HG02852 (cell line): Measurements from ENCODE around the gene CHRM3.
"Not testable (repeated sequence)": the region's sequence is repeated elsewhere in the genome, so short reads cannot be mapped to it uniquely, and the experiment has no call there.

ENCODE experiments used
- ATAC-seq: cut with Tn5 transposase; IDR thresholded peaks from one replicate; pipeline ENCODE4 v1.9.1; 2021; ENCODE audit warnings: mild to moderate bottlenecking, moderate library complexity; ENCODE audit not compliant: unreplicated experiment

Gene CHRM3

GRCh38 chr1:239386453-239387303 lies at the start of gene CHRM3:
Gene CHRM3 (plus strand): TSS chr1:239386568. CDS start chr1:239907452, 520,884 bp downstream.
- no peak for ATAC-seq

- no peak for ATAC-seq
These were observed 48.5 kb upstream of the CHRM3 start for GRCh38 chr1:239337799-239338430.

DNA sequence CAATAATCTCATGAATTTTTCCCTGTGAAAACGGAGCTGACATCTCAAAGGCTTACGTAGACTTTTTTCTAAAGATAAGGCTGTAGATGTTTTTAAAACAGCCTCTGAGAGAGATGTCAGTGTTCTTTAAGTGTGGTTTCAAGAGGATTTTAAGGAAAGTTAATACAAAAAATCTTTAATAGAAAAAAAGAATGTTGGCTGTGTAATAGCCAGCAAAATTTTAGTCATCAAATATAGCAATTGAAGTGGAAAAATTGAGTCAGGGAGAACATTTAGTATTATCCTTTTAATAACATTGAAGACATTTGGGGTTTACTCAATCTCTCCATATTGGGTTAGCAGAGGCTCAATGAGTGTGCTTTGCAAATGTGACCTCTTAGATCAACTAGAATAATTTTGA lies 38.6 kb upstream of the CHRM3 start:
- ATAC-seq, result no peak

DNA sequence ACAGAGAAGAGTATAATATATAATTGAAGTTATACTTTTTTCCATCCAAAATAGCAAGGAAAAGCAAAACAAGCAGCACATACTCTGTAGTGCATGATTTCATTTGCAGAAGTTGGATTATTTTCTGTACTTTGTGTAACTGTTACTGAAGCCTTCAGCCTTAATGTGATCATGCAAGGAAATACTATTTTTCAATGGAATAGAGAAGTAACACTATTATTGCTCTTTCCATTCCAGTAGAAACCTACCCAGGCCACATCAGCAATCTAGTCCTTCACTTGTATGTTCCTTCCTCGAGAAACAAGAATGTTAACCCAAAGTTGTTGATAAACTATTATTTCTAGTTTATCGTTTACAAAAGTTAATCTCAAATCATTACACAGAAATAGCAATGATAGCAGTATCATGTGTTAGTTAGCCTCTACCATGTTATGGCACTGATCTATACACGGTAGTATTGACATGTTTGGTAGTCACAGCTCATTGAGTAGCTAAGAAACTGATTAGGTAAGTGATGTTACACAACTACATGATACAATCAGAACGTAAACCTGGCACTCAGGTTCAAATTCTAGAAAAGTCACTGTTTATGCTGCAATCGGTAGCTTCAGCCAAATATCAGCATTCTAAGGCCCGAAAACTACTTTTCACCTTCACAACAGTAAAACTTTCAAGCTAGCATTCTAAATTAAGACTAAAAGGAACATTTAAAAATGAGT lies 37.6 kb upstream of the CHRM3 start:
- ATAC-seq, result no peak

DNA sequence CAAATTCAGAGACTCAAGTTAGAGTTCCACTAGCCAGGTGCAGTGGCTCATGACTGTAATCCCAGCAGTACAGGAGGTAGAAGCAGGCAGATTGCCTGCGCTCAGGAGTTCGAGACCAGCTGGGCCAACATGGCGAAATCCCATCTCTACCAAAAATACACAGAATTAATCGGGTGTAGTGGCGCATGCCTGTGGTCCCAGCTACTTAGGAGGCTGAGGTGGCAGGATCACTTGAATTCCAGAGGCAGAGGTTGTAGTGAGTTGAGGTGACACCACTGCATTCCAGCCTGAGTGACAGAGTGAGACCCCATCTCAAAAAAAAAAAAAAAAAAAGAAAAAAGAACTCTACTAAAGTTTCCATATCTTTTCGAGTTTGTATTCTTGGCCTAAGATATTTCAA lies 36.7 kb upstream of the CHRM3 start:
- no peak for ATAC-seq

DNA sequence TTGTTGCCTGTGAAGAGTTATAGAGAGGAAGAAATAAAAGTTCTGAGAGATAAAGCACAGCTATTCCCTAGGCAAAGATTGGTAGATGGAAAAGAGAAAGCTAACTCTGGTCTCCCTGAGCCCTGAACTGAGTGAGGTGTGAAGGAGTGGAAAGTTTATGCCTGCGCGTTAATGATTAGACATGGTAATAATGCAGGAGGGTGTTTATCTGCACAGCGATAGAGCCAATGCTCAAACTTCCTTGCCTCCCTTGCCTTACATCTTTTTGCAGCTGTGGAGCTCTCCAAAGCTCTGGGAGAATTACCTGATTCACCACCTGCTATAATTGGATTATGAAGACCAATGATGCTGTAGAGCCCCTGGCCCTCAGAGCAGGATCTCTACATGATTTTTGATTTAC lies 32.8 kb upstream of the CHRM3 start:
- ATAC-seq, result no peak

GRCh38 chr1:239354231-239354630 lies 32.1 kb upstream of the CHRM3 start:
- ATAC-seq, result no peak

- no peak for ATAC-seq
These were observed 28.5 kb upstream of the CHRM3 start for GRCh38 chr1:239357867-239358266.

DNA sequence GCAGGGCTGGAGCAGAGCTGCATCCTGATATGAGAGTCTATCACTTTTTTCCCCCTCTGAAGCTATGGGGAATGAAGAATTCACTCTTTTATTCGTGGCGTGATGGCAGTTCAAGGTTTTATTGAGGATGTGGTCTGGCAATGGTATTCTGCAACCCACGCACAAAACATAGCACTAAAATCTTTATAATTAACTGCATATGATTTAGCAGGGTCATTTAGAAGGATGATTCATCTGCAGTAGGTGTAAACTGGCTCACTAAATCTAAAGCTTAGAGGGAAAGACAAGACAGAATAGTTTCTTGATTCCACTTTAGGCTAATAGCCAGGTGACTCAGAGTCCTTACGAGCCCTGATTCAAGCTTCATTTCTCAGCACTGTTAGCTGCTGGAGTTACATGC lies 25.0 kb upstream of the CHRM3 start:
- no peak for ATAC-seq

- no peak for ATAC-seq
These were observed 22.4 kb upstream of the CHRM3 start for GRCh38 chr1:239363930-239364329.

GRCh38 chr1:239367196-239367810 lies 19.1 kb upstream of the CHRM3 start:
- no peak for ATAC-seq

DNA sequence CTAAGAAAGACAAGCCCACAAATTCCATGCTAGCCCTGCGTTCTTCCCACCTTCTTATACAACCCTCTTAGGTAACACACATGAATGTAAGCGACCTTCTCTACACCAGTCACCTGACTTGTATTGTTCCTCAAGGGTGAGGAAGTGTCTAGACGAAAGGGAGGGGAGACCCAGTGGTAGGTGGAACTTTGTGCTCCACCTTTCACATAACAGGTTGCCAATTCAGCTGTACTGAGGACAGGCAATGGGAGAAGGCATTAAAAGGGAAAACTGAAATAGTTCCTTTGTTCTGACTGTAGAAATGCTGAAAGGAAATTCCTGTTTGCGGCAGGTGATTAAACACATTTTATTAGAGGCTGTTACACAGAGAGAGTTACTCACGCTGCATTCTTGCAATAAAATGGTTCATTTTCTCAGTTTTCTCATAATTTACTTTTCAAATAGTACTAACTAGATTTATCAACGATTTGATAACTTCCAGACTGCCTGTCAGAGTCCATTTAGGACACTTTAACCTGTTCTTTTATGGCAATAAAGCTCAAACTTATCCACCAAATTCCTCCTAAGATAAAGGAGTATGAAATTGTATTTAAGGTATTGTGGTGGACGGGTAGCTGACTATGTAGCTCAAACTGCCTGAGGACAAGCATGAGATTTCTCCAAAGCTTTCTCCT lies 17.8 kb upstream of the CHRM3 start:
- ATAC-seq, result no peak

- ATAC-seq, result not testable (repeated sequence)
These were observed 15.5 kb upstream of the CHRM3 start for GRCh38 chr1:239370869-239371268.

DNA sequence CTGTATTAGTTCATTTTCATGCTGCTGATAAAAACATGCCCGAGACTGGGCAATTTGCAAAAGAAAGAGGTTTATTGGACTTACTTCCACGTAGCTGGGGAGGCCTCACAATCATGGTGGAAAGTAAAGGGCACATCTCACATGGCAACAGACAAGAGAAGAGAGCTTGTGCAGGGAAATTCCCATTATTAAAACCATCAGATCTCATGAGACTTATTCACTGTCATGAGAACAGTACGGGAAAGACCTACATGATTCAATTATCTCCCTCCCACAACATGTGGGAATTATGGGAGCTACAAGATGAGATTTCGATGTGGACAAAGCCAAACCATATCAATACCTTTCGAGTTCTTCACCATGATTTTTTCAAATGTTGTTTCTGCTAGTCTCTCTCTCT lies 3.7 kb upstream of the CHRM3 start:
- no peak for ATAC-seq

- ATAC-seq, result no peak
These were observed 2.7 kb upstream of the CHRM3 start for GRCh38 chr1:239383714-239384113.

- ATAC-seq, result no peak
These were observed 1.2 kb downstream of the CHRM3 start for GRCh38 chr1:239387304-239388158.

DNA sequence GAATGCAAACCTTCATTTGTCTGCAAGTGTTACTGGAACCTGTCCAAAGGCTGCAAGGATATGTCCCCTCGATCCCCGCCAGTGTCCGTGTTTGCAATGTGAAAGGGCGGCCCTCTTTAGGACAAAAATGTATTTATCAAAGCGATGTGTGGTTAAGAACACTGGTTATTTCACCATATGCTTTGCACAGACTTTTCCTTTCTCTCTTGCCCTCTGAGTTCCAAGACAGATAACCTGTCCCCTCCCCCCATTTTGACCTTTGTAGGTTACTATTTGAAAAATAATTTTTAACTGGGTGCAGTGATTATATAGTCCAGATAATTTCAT lies 1.8 kb downstream of the CHRM3 start:
- no peak for ATAC-seq

GRCh38 chr1:239388578-239388977 lies 2.2 kb downstream of the CHRM3 start:
- no peak for ATAC-seq

DNA sequence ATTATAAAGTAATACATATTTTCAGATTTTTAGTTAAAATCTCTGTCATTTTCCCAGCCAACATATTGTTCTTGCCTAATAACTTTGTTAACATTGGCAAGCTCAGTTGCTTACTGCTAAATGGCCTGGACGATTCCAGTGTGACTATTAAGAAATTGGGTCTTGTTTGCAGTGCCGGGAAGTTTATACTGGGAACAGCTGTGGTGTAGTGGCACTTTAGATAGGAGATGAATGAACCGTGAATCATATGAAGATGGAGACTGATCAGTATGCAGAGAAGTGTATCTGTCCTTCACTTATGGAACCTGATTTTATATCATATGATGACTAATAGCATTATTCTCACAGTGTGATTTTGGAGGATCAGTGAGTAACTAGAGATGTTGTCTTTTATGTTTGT lies 3.3 kb downstream of the CHRM3 start:
- no peak for ATAC-seq

DNA sequence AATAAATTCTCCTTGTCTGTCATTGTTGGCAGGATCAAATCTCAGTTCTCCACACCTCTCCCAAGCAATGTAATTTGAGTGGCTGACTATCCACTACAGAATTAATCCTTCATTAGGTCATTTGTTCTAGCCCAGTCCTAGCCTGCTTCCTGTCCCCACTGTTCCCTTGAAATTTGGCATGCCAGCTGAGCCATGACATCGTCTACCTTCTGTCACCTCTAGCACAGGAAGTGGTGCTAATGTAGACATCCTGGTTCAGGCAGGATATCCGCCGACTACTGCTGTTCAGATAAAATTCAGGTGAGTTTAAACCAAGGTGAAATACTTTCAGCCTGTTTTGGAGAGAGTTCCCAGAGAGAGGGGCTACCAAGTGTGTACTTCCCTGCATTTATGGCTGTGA lies 5.9 kb downstream of the CHRM3 start:
- ATAC-seq, result no peak
